Stimulated activated CD8-positive, alpha-beta memory T cell treated with anti-CD3 and anti-CD28 coated beads, Interleukin-7, amount 100 ng/mL, for 4 hours (primary cell): ENCODE results near the gene OPN3.

Experiments used
- DNase-seq, 2 donors: peaks; one replicate each; pipeline ENCODE4 v3.0.0-alpha.2; 2020; ENCODE audit warnings: low read depth in 2 of 2

OPN3 gene

GRCh38 chr1:241646201-241646600 is 6.0 kb upstream of the OPN3 start:
- DNase-seq, result no peak

DNA sequence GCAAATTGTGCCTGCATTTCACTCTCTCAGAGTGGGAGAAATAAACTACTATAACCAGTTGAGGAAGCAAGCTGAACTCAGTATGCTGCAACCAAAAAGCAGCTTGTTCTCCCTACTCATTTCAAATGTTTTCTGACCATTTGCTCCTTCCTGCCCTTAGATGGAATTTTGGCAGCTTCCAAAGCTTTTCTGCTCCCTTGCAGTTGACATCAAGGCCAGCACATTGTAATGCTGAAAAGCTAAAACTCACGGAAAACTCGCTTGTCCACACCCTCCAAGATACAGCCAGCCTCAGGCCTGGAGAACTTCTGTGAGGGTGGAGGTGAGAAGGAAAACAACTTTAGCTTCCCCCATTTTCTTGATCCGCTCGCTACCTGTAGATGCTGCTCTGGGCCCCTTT is 5.0 kb upstream of the OPN3 start:
- DNase-seq, result no peak

DNA sequence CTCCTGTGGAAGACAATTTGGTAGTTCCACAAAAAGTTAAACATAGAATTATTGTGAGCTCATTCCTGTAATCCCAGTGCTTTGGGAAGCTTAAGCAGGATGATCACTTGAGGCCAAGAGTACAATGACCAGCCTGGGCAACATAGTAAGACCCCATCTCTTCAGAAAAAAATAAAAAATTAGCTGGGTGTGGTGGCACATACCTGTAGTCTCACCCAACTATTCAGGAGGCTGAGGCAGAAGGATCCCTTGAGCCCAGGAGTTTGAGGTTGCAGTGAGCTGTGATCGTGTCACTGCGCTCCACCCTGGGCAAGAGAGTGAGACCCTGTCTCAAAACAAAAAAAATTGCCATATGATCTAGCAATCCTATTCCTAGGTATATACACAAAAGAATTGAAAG is 4.1 kb upstream of the OPN3 start:
- no peak for DNase-seq

DNA sequence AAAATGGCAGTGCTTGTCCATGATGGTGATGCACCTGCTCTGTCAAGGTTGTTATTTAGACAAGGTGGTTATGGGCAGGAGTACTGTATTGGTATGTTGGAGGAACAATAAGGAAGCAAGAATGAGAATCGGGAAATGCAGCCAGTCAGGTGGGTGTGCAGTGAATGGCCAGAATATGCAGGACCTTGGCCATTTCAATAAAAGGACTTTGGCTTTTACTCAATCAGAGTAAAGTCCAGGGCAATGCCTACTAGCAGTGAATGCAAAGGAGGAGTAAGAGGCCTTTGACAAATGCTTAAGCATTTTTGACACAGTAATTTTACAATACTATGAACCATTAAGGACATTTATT is 2.4 kb upstream of the OPN3 start:
- DNase-seq, result no peak

- DNase-seq, result no peak
These were observed 1.8 kb upstream of the OPN3 start for GRCh38 chr1:241641773-241642592.

GRCh38 chr1:241640867-241641622 is 876 bp upstream of the OPN3 start:
- no peak for DNase-seq

- DNase-seq, result peak in 1 of 2 donors; percentile 21
These were observed 483 bp downstream of the OPN3 start for GRCh38 chr1:241639623-241640148.

DNA sequence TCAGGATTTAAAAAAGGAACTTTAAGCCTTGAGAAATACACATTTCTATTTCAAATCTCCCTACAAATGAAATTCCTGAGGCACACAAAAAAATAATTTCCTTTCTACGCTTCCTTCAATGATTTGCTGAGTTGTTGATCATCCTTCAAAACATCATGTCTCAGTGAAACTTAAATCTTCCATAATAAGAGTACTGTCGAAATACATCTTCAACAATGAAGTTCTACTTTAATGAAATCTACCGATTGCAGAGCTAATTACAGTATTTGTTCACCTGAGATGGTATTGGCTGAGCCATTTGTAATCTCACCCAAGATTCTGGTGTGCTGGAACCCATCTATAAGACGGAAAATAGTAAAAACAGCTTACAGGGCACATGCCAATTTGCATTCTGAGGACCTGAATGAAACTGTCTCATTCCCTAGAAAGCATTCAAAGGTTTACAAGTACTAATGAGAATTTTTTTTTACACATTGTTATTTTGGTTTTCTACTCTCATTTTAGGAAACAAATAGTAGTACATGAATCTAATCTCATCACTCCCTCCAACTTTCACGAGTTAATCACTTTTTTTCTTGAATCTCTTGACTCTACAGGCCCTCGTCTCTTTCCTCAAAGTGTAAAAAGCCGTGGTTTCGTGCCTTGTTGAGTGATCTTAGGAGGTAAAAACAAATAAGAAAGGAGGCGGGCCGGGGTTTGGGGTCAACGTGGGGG is 1.1 kb downstream of the OPN3 start:
- no peak for DNase-seq

- no peak for DNase-seq
These were observed 2.0 kb downstream of the OPN3 start for GRCh38 chr1:241638099-241638682.

- no peak for DNase-seq
These were observed 2.6 kb downstream of the OPN3 start for GRCh38 chr1:241637604-241638003.

- DNase-seq, result no peak
These were observed 3.1 kb downstream of the OPN3 start for GRCh38 chr1:241637046-241637590.

DNA sequence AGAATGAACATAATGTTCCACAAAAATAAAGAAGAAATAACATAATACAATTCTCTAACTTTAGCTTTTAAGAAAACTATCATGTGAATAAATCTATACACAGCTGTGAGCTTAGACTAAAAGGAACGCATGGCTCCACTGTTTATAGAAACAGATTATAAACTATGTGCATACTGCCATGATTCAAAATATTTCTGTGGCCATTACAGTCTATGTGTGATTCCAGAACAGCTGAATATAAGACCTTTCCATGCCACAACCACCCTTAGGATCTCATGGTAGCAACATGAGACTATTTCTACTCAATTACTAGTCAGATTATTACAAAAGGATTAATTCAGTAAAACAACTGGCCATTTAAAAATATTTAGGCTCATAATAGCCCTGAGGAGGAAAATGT is 3.9 kb downstream of the OPN3 start:
- DNase-seq, result no peak

DNA sequence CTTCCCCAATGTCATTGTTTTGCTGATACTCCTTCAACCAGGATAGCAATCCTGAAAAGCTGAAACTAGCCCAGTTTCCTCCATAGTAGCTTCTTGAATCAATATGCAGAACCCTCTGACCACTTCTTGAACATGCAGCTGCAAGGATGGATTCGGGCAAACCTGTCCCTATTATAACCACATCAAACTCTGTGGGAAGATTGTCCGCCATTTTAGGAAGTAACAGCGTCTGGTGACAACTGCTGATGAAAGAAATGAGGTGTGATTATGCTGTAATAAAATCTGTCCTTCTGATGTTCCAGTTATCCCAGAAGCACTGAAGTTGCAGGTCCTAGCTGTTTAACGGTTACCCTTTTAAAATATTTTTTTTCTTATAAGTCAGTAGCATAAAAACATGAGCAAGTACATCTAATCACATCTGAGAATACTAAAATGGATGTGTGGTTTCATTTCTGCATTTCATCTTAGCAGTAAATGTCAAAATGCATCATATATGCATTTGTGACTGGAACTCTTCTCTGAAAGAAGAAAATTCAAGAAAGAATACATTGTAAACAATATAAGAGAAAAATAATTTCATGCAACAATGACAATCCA is 4.5 kb downstream of the OPN3 start:
- no peak for DNase-seq

GRCh38 chr1:241632987-241633386 is 7.2 kb downstream of the OPN3 start:
- no peak for DNase-seq

- DNase-seq, result no peak
These were observed 8.5 kb downstream of the OPN3 start for GRCh38 chr1:241631674-241632073.

GRCh38 chr1:241630899-241631298 is 9.3 kb downstream of the OPN3 start:
- no peak for DNase-seq

DNA sequence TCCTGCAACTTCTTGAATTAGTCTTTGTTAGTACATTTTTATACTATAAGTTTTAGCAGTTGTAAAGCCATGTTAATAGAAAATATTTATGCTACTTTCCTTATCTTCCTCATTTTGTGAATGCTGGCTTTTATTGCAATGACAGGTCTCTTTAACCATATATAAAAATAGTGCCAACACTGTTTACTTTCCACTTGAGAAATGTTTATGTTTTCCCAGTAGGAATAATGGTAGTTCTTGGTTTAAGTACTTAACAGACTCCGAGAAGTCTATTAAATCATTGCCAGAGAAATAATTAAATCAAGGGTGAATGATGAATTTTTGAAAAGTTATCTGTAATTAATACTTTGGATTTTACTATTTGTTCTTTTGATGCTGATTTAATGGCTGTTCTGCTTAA is 9.7 kb downstream of the OPN3 start:
- DNase-seq, result no peak

DNA sequence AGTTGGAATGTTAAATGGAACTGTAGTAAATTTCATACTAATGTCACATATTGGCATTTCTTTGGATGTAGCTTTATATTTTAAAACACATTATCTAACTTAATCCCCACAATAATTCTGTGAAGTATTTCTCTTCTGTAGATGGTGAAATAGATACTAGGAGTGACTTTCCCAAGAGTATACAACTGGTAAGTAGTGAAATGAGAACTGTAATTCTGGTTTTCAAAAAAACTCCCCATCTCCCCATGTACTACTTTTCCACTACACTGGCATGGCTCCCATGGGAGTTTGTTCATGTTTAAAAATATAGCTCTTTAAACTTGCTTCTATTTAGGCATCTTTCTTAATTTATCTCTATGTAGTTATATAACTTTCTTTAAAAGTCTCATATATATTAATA is 10.2 kb downstream of the OPN3 start:
- no peak for DNase-seq

- no peak for DNase-seq
These were observed 12.5 kb downstream of the OPN3 start for GRCh38 chr1:241627453-241628259.

- DNase-seq, result no peak
These were observed 15.2 kb downstream of the OPN3 start for GRCh38 chr1:241624935-241625334.

DNA sequence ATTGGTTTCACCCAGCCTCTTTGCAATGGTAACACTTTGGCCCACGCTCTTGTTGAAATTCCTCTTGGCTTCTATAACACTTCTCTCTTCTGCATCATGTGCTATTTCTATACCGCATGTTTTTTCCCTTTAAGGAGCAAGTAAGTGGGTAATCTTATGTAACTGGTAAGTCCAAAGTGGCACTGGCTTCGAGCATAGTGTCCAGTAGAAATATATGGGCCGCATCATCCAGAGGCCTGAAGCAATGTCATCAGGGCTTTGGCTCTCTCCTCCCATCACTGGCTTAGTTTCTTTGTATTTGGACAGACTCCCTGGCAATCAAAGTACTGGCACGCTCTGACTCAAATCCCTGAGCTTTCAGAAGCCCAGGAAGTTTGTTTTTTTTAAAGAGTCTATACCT is 17.5 kb downstream of the OPN3 start:
- no peak for DNase-seq
